K562 (cell line): ENCODE measurements around the gene PRKCE. TPM values are rescaled to one million over a fixed set of nuclear protein-coding genes. Genes with fewer than 3 reads are reported as not detected.
A peak's percentile ranks its signal among the peaks of the same experiment; 100 is the strongest.

Experiments
- ATAC-seq: fragments of 200-7000 bp; cut with Tn5 transposase; 3 replicates; pipeline ENCODE4 v1.9.1; 2020; ENCODE audit warnings: moderate library complexity
- BruUV-seq: library from RNA; stranded (reverse); fragments of 400-500 nt; replicated peaks from 2 replicates; lab custom pipeline; 2021; lab: Mats Ljungman, UMichigan
- CTCF ChIA-PET: fragments of 300-600 bp; formaldehyde crosslinking; extraction: SDS; loops from one replicate; lab custom pipeline; 2021; ENCODE audit warnings: low intra/inter-chr PET ratio; lab: Yijun Ruan, JAX
- POLR2A ChIA-PET: fragments of 300-600, 350-650 bp; sonication (Branson Sonifier 250); formaldehyde crosslinking; extraction: SDS; loops from one replicate; lab custom pipeline; 2021; ENCODE audit warnings: antibody characterized with exemption, inconsistent platforms; lab: Yijun Ruan, JAX
- DNase-seq, 4 experiments: peaks; one replicate each; pipeline versions ENCODE4 v3.0.0 to v3.0.0-alpha.2; 2011 to 2018; ENCODE audit warnings: low spot score in 3 of 4, mixed read lengths in 3 of 4; ENCODE audit errors: extremely low read depth in 1 of 4
- FAIRE-seq: peaks from 2 replicates; lab custom pipeline; 2011; peaks lifted over from hg19 to GRCh38; lab: Jason Lieb, UNC
- H2AFZ ChIP-seq: 2 replicates; pipeline ENCODE4 v1.6.0; 2011; ENCODE audit warnings: low read depth, low read length, control low read depth, inconsistent platforms
- H3K27ac ChIP-seq: fragments of 200-600 bp; 3 replicates; pipeline ENCODE4 v1.8.0; 2011; ENCODE audit warnings: low read depth, mild to moderate bottlenecking, control low read depth, inconsistent platforms, low read length, moderate library complexity, mixed read lengths; ENCODE audit errors: extremely low read depth
- H3K27me3 ChIP-seq, 2 experiments: fragments of 300-600 bp in 1 of 2; 2 replicates in 1 of 2; 3 replicates in 1 of 2; pipeline versions ENCODE4 v1.6.0 to v1.8.0; 2011; ENCODE audit warnings: inconsistent platforms in 2 of 2, low read length in 2 of 2, mild to moderate bottlenecking in 1 of 2, mixed read lengths in 1 of 2, moderate library complexity in 1 of 2; ENCODE audit not compliant: control insufficient read depth in 2 of 2, insufficient read depth in 2 of 2
- H3K36me3 ChIP-seq: fragments of 300-600 bp; 3 replicates; pipeline ENCODE4 v1.8.0; 2011; ENCODE audit warnings: mild to moderate bottlenecking, low read length, inconsistent platforms; ENCODE audit not compliant: control insufficient read depth, insufficient read depth
- H3K4me1 ChIP-seq, 2 experiments: fragments of 200-600 bp in 1 of 2; replicated peaks in 1 of 2; 2 replicates in 1 of 2; 3 replicates in 1 of 2; pipeline versions ENCODE4 v1.5.1 to v1.8.0; 2011; ENCODE audit warnings: inconsistent platforms in 2 of 2, low read length in 2 of 2, mild to moderate bottlenecking in 1 of 2, mixed read lengths in 1 of 2, moderate library complexity in 1 of 2; ENCODE audit not compliant: control insufficient read depth in 2 of 2, insufficient read depth in 2 of 2
- H3K4me2 ChIP-seq: 2 replicates; pipeline ENCODE4 v1.6.1; 2011; ENCODE audit warnings: low read length, control low read depth, inconsistent platforms, mixed read lengths; ENCODE audit not compliant: insufficient read depth
- H3K4me3 ChIP-seq: fragments of 200-600 bp; sonication (generic), shearing (Covaris generic); 2 replicates; pipeline ENCODE4 v1.5.1; 2016; ENCODE audit warnings: control low read depth, inconsistent platforms
- H3K79me2 ChIP-seq: fragments of 200-600 bp; 3 replicates; pipeline ENCODE4 v1.8.0; 2011; ENCODE audit warnings: low read length, inconsistent platforms; ENCODE audit not compliant: control insufficient read depth, insufficient read depth
- H3K9ac ChIP-seq, 2 experiments: 2 replicates each; pipeline versions ENCODE4 v1.6.0 to v1.6.1; 2011; ENCODE audit warnings: low read depth in 2 of 2, low read length in 2 of 2, control low read depth in 1 of 2, inconsistent platforms in 1 of 2, mild to moderate bottlenecking in 1 of 2, mixed read lengths in 1 of 2; ENCODE audit not compliant: insufficient read depth in 1 of 2
- H3K9me1 ChIP-seq: one replicate; pipeline ENCODE4 v1.6.0; 2011; ENCODE audit warnings: inconsistent platforms, mild to moderate bottlenecking, low read length, moderate library complexity; ENCODE audit not compliant: control insufficient read depth, insufficient read depth
- H3K9me3 ChIP-seq: replicated peaks from 2 replicates; pipeline ENCODE4 v1.5.1; 2011; ENCODE audit warnings: low read depth, low read length, inconsistent platforms; ENCODE audit not compliant: control insufficient read depth, insufficient read depth
- H4K20me1 ChIP-seq: replicated peaks from 2 replicates; pipeline ENCODE4 v1.6.1; 2011; ENCODE audit warnings: low read length, inconsistent platforms, mixed read lengths; ENCODE audit not compliant: control insufficient read depth, insufficient read depth
- CBFA2T2 ChIP-seq: fragments of 450-650 bp; conservative IDR thresholded peaks from 2 replicates; pipeline ENCODE4 v1.6.1; 2017; ENCODE audit warnings: mild to moderate bottlenecking
- CEBPG ChIP-seq, 3 experiments: fragments of 200-800 bp in 1 of 3; sonication (Bioruptor generic) in 1 of 3; sonication (generic) in 1 of 3; formaldehyde crosslinking in 1 of 3; IDR thresholded peaks in 2 of 3; conservative IDR thresholded peaks in 1 of 3; 2 replicates each; pipeline versions ENCODE4 v1.6.1 to v1.8.0; 2016 to 2022; ENCODE audit warnings: missing compliant biosample characterization in 2 of 3, missing genetic modification characterization in 2 of 3, mild to moderate bottlenecking in 1 of 3, missing genetic modification reagents in 1 of 3
- COPS2 ChIP-seq: fragments of 450-650 bp; conservative IDR thresholded peaks from 2 replicates; pipeline ENCODE4 v1.6.1; 2016; ENCODE audit warnings: mild to moderate bottlenecking, moderate library complexity
- ELF1 ChIP-seq: fragments of 200-800 bp; sonication (Bioruptor generic); IDR thresholded peaks from 2 replicates; pipeline ENCODE4 v1.6.1; 2016; ENCODE audit warnings: missing genetic modification characterization, missing compliant biosample characterization
- EP300 ChIP-seq: IDR thresholded peaks from 2 replicates; pipeline ENCODE4 v1.6.1; 2012; ENCODE audit warnings: low read length, improper control_type of control experiment
- FOXK1 ChIP-seq: sonication (generic); formaldehyde crosslinking; IDR thresholded peaks from 2 replicates; pipeline ENCODE4 v1.8.0; 2022; ENCODE audit warnings: missing genetic modification reagents, mild to moderate bottlenecking, borderline replicate concordance
- NELFE ChIP-seq: IDR thresholded peaks from 2 replicates; pipeline ENCODE4 v1.6.1; 2011; ENCODE audit warnings: mild to moderate bottlenecking; ENCODE audit not compliant: insufficient read depth, insufficient read length
- PHF21A ChIP-seq: fragments of 450-650 bp; IDR thresholded peaks from 2 replicates; pipeline ENCODE4 v1.6.1; 2017; ENCODE audit warnings: low read depth, borderline replicate concordance
- SMARCA5 ChIP-seq: fragments of 450-650 bp; IDR thresholded peaks from 2 replicates; pipeline ENCODE4 v1.6.1; 2016
- SMARCE1 ChIP-seq: fragments of 450-650 bp; IDR thresholded peaks from 2 replicates; pipeline ENCODE4 v1.7.1; 2016; ENCODE audit warnings: mild to moderate bottlenecking
- WGBS: fragments of 100-300 bp; shearing (Covaris generic); methylation state at CpG from one replicate; pipeline ENCODE4 v1.1.6; 2016; ENCODE audit warnings: low coverage, mixed read lengths; ENCODE audit not compliant: insufficient coverage; ENCODE audit errors: missing lambda C conversion rate; 5-methylcytosine and 5-hydroxymethylcytosine counted together
- in situ Hi-C: fragments of 300-500 bp; cut with MboI; formaldehyde crosslinking; loops from 4 replicates; pipeline ENCODE4 v1.15.0; 2018; ENCODE audit warnings: inconsistent platforms, mixed read lengths
- intact Hi-C: fragments of 100-400 bp; cut with micrococcal nuclease; formaldehyde crosslinking; loops from 2 replicates; pipeline ENCODE4 v1.14.2; 2022
- polyA plus RNA-seq, 8 experiments: library from polyadenylated mRNA; depleted of rRNA in 4 of 8; stranded (reverse) in 5 of 8; unstranded in 3 of 8; fragments of >200 nt; fragmentation: Nextera tagmentation in 2 of 8; fragmentation: Illumina TruSeq in 1 of 8; extraction: Ambion mirVana in 2 of 8; extraction: Trizol in 1 of 8; gene quantifications; 2 replicates each; pipeline versions ENCODE4 v1.2.1 to v1.2.3, GENCODE V29; 2011 to 2014; ENCODE audit warnings: inconsistent platforms in 1 of 8, missing spikeins in 1 of 8
- total RNA-seq, 7 experiments: library from RNA; depleted of rRNA in 6 of 7; stranded (reverse); fragments of >200 nt in 6 of 7; fragmentation: Illumina TruSeq in 2 of 7; extraction: Trizol in 2 of 7; gene quantifications; 2 replicates each; pipeline versions ENCODE4 v1.2.1 to v1.2.3, GENCODE V29; 2011 to 2021; ENCODE audit warnings: low replicate concordance in 1 of 7
- TF ChIP-seq, protein P1 (sequence below): fragments of 250-450 bp; sonication (Bioruptor Pico); IDR thresholded peaks from 2 replicates; pipeline ENCODE4 v1.8.0; 2022; ENCODE audit warnings: moderate library complexity, mild to moderate bottlenecking, inconsistent platforms
- TF ChIP-seq, protein P2 (sequence below): fragments of 250-450 bp; sonication (Bioruptor Pico); IDR thresholded peaks from 2 replicates; pipeline ENCODE4 v1.5.0; 2021
- TF ChIP-seq, protein P3 (sequence below): fragments of 250-450 bp; sonication (Bioruptor Pico); IDR thresholded peaks from 2 replicates; pipeline ENCODE4 v1.8.0; 2022; ENCODE audit warnings: moderate library complexity, mild to moderate bottlenecking, inconsistent platforms
- TF ChIP-seq, protein P4 (sequence below): fragments of 450-650 bp; IDR thresholded peaks from 2 replicates; pipeline ENCODE4 v1.7.1; 2018; ENCODE audit warnings: mild to moderate bottlenecking, low read depth; ENCODE audit not compliant: partially characterized antibody
- TF ChIP-seq, protein P5 (sequence below): sonication (generic); formaldehyde crosslinking; IDR thresholded peaks from 2 replicates; pipeline ENCODE4 v1.8.0; 2022; ENCODE audit warnings: mild to moderate bottlenecking, missing genetic modification reagents

PRKCE gene
- total and polyA plus RNA-seq, 9 of the 15 experiments (the other 6 are each of a cell fraction or from before 2014, with no cell fraction given), result 0.06 to 1.0 (median 0.22) TPM; not detected in 1

DNA sequence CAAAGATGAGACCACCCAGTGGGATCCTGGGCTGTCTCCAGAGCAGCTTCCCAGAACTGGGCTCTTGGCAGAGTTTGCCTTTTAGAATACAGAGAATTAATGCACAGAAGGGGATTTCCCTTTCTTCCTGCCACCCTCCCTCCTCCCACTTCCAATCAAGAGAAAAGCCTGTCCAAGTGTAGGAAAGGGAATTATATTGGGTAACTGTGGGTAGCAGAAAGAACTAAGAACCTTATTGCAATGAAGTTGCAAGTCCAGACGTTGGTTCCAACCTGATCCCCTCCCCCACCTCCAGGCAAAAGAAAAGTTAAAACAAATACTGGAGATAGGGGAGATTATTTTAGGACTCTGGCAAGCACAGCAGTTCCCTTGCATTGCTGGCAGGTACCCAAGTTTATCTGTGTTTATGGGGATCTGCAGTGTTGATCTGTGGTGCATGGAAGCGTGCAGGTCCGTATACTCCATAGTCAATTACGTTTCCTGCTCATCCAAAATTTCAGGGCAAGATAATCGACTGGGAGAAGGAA is 114.3 kb downstream of the PRKCE start:
- ChIA-PET POLR2A (interaction anchor here (0.6 kb wide), 1 partner anchor 29 kb away, joined by 3 read pairs; no protein-coding TSS in a partner anchor), CTCF (no interaction called here)
- in situ Hi-C loops (no loop called here), intact Hi-C loops (no loop called here)
- Histone ChIP-seq H3K9me1 (no peaks in the 10 kb centered on the region), H3K79me2 (no peaks in the 10 kb centered on the region), H3K9ac (no peak overlapping the region), H3K4me3 (no peak overlapping the region), H3K4me2 (no peak overlapping the region), H3K9me3 (no peaks in the 10 kb centered on the region), H2AFZ (no peak overlapping the region), H3K27me3 (peaks cover 6 to 25% of the 10 kb centered on the region in 2 experiments; a peak in 4 of 5 replicates), H4K20me1 (no peaks in the 10 kb centered on the region; the same call in 1 of the 2 replicates), H3K4me1 (no peaks in the 10 kb centered on the region; a peak in 1 of 5 replicates), H3K27ac (no peak overlapping the region), H3K36me3 (no peaks in the 10 kb centered on the region)
- DNase-seq (no peak), ATAC-seq (no peak), FAIRE-seq (no peak)
- 3% methylated on average over 5 of the region's 5 CpGs for WGBS
- no TSS peak for BruUV-seq
- TF ChIP-seq EP300 (peak; percentile 32; the same call in 1 of the 2 replicates), ELF1 (tag) (no peak), CBFA2T2 (no peak), FOXK1 (CRISPR knock-in tag) (no peak), NELFE (no peak), SMARCE1 (no peak), SMARCA5 (no peak), COPS2 (no peak), CEBPG (CRISPR knock-in tag; IDR thresholded peaks at IDR 0.05) (peak; percentile 45; the same call in 1 of the 2 replicates), CEBPG (tag; conservative IDR thresholded peaks at IDR 0.05 in 1 of 2, IDR thresholded peaks at IDR 0.05 in 1 of 2) (no peak), PHF21A (no peak)
- TF ChIP-seq, protein P1, sequence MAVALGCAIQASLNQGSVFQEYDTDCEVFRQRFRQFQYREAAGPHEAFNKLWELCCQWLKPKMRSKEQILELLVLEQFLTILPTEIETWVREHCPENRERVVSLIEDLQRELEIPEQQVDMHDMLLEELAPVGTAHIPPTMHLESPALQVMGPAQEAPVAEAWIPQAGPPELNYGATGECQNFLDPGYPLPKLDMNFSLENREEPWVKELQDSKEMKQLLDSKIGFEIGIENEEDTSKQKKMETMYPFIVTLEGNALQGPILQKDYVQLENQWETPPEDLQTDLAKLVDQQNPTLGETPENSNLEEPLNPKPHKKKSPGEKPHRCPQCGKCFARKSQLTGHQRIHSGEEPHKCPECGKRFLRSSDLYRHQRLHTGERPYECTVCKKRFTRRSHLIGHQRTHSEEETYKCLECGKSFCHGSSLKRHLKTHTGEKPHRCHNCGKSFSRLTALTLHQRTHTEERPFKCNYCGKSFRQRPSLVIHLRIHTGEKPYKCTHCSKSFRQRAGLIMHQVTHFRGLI (CRISPR knock-in tag), result no peak
- TF ChIP-seq, protein P2, sequence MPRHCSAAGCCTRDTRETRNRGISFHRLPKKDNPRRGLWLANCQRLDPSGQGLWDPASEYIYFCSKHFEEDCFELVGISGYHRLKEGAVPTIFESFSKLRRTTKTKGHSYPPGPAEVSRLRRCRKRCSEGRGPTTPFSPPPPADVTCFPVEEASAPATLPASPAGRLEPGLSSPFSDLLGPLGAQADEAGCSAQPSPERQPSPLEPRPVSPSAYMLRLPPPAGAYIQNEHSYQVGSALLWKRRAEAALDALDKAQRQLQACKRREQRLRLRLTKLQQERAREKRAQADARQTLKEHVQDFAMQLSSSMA (CRISPR knock-in tag), result no peak
- TF ChIP-seq, protein P3, sequence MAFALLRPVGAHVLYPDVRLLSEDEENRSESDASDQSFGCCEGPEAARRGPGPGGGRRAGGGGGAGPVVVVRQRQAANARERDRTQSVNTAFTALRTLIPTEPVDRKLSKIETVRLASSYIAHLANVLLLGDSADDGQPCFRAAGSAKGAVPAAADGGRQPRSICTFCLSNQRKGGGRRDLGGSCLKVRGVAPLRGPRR, result no peak
- TF ChIP-seq, protein P4, sequence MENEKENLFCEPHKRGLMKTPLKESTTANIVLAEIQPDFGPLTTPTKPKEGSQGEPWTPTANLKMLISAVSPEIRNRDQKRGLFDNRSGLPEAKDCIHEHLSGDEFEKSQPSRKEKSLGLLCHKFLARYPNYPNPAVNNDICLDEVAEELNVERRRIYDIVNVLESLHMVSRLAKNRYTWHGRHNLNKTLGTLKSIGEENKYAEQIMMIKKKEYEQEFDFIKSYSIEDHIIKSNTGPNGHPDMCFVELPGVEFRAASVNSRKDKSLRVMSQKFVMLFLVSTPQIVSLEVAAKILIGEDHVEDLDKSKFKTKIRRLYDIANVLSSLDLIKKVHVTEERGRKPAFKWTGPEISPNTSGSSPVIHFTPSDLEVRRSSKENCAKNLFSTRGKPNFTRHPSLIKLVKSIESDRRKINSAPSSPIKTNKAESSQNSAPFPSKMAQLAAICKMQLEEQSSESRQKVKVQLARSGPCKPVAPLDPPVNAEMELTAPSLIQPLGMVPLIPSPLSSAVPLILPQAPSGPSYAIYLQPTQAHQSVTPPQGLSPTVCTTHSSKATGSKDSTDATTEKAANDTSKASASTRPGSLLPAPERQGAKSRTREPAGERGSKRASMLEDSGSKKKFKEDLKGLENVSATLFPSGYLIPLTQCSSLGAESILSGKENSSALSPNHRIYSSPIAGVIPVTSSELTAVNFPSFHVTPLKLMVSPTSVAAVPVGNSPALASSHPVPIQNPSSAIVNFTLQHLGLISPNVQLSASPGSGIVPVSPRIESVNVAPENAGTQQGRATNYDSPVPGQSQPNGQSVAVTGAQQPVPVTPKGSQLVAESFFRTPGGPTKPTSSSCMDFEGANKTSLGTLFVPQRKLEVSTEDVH, result no peak
- TF ChIP-seq, protein P5, sequence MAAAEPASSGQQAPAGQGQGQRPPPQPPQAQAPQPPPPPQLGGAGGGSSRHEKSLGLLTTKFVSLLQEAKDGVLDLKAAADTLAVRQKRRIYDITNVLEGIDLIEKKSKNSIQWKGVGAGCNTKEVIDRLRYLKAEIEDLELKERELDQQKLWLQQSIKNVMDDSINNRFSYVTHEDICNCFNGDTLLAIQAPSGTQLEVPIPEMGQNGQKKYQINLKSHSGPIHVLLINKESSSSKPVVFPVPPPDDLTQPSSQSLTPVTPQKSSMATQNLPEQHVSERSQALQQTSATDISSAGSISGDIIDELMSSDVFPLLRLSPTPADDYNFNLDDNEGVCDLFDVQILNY (CRISPR knock-in tag), result no peak
